GM19467 (cell line): ENCODE measurements around the gene PAX8.

Experiments
- ATAC-seq: cut with Tn5 transposase; IDR thresholded peaks from one replicate; pipeline ENCODE4 v1.9.1; 2021; ENCODE audit warnings: mild to moderate bottlenecking, moderate library complexity; ENCODE audit not compliant: unreplicated experiment

Gene PAX8

DNA sequence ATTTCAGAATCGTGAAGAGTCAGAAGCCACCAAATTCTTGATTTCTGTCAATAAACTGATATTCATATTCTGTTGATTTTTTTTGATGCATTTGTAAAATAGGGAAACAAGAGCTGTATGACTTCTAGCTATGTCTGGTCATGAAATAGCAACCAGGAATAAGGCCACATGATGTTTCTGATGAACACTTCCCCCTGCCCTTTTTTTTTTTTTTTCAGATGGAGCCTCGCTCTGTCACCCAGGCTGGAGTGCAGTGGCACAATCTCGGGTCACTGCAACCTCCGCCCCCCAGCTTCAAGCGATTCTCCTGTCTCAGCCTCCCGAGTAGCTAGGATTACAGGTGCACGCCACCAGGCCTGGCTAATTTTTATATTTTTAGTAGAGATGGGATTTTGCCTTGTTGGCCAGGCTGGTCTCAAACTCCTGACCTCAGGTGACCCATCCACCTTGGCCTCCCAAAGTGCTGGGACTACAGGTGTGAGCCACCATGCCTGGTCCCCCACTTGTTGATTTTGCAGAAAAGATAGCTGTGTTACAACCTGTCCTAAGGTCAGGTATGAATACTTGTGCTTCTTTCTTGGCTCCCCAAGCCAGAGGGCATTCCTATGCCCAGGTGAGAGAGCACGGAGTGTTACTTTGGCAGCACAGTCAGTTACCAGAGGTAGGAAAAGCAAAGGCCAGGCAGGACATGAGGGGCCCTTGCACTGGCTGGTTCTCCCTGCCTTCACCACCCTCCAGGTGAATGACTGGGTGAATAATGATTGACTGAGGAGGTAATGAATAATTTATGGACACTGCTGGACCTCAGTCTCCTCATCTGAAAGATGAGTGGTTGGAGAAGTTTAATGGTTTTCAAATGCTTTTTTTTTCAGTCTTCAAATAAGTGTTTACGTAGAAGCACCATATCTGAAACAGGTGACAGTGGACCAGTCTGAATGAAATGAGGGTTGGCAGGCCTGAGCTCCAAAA lies 39.6 kb downstream of the PAX8 start:
- no peak for ATAC-seq

DNA sequence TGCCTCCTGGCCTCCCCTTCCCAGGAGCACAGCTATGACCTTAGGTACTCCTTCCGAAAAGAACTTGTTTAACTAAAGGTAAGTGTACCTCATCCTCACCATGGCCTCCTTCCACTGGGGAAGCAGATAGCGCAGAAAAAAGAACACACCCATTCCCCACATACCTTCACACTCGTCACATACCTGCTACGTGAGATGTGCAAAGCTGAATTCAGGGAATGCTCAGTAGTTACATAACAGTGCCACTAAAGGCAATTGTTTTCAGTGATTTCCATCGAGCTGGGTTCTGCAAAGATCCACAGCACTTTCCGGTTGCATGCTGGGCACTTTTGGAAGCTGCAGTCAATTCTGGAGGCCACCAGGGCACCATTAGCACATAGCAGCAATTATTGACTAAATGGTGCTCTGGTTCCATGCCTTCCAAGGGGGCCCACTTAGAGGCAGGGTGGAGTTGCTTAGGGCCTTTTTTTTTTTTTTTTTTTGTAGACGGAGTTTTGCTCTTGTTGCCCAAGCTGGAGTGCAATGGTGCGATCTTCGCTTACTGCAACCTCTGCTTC lies 41.0 kb downstream of the PAX8 start:
- ATAC-seq, result no peak

DNA sequence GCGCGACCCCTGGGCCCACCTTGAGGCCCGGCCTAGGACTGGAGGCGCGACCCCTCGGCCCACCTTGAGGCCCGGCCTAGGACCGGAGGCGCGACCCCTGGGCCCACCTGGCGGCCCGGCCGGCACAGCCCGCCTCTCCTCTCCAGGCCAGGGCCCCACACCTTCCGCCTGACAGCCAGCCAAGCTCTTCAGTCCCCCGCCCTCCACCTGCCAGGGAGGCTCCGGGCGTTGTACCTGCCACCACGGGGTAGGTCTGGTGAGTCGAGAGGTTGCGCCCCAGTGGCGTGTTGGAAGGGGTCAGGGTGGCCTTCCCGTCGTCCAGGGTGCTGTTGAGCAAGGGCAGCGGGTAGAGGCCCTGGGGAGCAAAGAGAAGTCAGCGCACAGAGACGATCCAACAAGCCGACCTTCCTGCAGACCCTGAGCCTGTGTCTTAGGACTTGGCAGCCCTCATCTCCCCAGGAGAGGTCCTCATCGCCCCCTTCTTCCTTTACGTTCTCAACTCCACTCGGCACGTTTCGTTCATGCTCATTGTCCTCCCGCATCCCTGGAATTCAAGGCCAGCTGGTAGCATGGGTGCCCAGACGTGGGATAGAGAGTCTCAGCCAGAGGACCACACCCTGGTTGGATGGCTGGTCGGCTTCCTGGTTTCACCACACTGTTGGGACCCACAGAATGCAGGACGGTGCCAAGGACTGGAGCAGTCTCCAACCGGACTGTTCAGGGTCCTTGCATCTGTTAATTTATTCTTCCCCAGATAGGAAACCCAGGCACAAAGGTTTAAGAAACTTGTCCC lies 42.2 kb downstream of the PAX8 start:
- ATAC-seq, result no peak

DNA sequence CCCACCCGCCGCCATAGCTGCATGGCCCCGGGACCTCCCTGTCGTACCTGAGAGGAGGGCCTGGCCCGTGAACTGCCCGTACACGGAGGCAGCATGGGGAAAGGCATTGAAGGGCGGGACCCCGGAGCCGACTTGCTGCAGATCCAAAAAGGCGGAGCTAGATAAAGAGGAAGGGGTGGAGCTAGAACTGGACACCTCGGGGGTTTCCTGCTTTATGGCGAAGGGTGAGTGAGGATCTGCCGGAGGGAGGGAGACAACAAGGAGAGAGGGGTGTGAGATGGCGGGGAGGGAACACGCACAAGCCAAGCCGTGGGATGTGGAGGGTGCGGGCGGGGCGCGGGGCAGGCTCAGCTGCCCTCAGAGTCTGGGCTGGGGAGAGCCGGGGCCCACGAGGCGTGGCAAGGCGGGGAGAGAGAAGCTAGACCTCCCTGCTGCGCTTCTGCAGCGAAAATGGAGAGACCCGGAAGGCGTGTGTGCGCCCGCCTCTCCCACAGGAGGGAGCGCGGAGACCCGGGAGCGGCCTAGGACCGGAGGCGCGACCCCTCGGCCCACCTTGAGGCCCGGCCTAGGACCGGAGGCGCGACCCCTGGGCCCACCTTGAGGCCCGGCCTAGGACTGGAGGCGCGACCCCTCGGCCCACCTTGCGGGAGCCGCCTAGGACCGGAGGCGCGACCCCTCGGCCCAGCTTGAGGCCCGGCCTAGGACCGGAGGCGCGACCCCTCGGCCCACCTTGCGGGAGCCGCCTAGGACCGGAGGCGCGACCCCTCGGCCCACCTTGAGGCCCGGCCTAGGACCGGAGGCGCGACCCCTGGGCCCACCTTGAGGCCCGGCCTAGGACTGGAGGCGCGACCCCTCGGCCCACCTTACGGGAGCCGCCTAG lies 43.1 kb downstream of the PAX8 start:
- peak; percentile 89 for ATAC-seq

DNA sequence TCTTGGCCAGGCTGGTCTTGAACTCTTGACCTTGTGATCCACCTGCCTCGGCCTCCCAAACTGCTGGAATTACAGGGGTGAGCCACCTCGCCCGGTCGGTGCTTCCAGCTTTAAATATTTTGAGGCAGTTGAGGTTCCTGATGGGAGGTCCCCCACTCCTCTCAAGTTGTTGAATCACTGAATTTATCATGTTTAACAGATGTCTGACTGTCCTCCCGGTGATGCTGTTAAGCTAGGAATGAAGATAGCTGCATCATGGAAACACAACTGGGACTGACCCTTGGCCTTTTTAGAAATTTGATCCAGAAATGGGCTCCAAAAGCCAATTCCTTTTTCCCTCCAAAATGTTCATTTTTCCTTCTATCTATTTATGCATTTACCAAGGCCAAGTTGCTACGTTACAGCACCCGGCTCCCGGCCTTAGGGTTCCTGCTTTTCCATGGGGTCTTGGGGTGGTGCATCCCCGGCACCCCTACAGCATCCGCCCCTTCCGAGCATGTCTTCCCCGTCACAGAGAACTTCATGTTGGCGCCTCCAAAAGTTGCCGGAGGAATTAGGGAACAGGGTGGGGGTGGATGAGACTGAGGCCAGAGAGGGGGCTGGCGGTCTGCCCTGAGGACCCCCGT lies 43.9 kb downstream of the PAX8 start:
- no peak for ATAC-seq

DNA sequence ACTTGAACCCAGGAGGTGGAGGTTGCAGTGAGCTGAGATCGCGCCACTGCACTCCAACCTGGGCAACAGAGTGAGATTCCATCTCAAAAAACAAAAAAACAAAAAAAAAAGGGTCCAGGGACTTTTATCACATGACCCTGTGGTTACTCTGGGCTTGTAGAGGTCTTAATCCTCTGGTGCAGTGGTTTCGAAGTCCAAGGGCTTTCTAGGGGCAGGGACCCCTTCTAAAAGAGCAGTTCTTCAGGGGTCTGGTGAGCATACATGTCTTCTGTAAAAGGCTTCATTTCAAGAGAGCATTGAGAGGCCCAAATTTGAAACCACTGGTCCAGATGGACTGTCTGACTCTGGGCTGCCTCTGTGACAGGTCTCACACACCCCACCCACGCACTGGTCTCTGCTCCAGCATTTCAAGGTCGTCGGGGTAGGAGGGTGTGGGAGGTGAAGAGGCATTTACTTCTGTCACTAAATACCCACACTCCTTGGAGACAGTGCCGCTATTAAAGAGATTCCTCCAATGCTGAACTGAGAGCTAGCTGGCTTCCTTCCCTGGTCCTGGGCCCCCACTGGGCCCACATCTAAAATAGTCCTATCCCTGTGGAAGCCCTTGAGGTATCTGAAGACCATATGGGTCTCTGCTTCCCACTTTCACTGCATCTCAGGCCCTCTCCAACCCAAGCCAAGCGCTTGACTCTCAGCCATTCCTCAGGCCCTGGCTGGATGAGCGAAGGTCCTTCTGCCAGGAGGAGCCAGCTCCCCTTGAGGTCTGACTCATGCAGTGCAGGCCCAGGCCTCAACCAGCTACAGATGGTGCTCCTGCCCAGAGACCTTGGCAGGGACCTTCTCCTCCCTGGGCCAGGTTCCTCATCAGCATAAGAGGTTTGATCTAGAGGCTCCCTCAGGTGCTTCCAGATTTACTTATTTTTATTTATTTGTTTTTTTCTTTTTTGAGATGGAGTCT lies 44.8 kb downstream of the PAX8 start:
- ATAC-seq, result no peak

DNA sequence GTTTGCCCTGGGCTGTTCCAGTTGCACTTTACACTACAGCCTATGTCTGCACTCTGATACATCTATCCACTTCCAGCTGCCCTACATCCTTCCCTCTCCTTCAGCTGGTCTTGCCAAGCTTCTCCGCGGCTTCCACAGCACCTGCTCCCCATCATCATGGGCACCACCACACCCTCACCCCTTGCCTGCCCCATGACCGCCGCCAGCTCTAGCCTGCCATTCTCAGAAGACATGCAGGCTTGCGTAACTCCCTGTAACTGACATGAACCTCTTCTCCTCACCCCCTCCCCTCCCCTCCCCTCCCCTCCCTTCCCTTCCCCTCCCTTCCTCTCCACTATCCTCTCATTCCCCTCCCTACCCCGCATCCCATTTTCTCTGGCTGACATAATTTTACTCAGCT lies 46.0 kb downstream of the PAX8 start:
- no peak for ATAC-seq

DNA sequence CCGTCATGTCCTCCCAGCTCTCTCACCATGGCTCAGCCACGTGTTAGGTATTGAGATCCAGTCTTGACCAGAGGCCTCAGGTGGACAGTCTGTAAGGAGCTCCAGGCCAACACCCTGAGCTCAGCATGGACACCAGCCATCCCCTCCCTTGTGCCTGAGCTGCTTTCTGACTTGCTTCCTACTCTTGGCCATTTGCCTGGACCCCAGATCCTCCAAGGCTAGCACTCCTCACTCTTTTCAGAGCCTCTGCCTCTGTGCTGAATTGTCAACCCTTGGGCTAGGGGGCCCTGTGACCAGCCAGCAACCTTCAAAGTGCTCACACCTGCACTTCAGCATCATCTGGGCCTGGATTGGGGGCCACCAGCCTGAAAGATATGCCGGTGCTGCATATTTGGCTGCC lies 46.6 kb downstream of the PAX8 start:
- ATAC-seq, result no peak

DNA sequence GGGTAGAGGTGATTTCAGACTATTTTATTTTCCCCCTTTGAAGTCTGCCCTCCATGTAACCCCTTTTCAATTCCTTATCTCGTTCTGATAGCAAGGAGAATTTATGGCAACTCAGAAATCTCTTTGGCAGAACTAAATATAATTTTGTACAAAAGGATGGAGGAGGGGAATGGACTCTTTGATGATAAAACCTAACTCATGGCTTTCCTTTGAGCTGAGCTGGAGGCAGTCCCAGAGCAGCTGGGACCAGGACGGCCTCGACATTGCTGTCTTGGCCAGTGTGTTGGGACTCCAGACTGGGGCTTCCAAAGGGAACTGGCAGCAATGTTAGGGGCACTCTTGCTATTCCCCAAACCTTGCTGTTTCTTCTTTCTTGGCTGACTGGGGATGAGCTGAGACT lies 47.7 kb downstream of the PAX8 start:
- ATAC-seq, result no peak

DNA sequence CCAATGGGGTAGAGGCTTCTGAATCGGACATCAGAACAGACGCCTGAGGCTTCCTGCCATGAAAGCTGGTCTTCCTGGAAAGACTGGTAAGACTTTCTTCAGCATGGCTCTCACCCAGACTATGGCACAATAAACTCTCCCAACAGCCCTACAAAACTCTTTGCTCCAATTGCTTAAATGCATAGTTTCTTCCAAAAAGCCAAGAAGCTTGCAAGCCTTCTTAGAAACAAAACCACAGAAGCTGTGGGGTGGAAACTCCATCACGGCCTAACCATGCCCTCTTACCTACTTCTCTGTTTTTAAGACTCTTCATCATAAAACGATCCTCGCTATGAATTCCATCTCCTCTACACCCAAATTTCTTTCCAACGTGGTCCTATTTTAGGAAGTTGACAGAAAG lies 48.2 kb downstream of the PAX8 start:
- no peak for ATAC-seq

DNA sequence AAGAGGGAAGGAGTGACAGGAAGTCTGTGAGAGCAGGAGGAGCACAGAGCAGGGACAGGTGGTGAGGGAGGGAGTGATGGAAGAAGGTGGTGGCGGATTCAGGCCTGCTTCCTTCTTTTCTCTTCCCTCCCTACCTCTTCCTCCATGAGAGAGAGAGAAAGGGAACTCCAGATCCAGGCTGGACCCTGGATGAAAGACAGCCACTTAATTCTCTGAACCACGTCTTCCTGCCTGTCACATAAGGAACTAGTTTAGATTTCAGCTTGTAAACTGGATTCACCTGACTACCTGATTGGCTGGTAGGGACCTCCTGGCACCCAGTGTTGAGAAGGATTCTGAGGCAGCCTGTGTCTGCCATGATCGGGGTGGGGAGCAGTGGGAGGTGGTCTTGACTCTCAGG lies 48.9 kb downstream of the PAX8 start:
- no peak for ATAC-seq

DNA sequence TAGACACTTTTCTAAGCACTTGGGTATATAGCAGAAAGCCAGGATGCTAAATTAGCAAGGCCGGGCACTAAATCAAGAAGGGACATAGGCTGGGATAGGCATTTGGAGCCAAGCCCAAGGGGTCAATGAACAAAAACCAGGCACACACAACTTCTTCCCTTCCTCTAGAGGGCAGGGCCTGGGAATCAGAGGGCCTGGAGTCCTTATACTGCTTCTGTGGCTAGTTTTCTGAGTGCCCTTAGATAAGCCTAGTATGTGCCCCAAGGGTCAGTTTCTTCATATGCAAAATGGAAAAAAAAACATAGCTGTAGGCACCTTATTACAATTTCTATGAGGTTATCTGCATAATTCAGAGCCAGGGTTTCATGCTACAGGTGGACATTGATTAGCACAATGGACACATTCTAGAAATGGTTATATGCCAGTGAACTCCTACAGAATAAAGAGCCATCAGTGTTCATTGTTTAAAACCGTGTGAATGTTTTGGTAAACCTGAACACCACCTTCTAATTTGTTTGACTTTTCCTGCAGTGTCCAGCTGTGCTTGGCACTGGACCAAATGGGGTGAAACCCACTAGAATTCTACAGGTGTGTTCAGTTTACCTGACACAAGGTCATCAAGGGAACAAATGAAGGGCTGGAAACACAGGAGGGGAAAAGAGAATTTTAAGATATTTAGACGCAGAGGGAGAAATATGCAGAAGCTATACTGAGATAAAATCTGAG lies 49.6 kb downstream of the PAX8 start:
- ATAC-seq, result no peak

DNA sequence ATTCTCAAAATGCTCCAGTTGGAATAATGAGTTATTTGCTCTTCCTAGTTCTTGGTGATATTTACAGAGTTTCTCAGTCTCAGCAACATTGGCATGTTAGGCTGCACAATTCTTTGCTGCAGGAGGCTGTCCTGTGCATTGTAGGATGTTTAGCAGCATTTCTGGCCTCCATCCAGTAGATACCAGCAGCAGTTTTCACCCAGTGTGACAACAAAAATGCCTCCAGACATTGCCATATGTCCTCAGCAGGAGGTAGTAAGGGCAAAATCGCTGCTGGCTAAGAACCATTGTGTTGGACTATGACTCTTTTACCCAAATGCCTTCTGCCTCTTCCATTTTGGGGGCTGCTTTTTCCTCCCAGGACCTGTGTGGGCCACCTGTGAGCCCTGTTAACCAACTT lies 50.4 kb downstream of the PAX8 start:
- no peak for ATAC-seq

DNA sequence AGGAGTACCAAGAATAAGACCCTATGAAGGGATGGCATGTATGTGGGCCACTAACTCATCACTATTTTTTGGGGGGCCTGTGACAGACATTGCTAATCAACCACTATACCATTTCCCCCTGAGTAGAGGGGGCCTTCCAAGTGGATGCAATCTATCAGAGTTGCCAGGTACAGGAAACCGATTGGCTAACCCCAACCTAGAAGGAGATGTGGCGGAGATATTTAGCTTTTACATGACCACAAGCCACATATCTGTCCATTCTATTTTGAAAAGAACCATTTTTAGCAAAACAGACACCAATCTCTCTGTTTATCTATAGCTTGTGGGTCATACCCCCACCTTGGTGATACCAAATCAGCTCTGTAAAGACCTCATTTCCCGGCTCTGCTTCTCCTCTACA lies 51.0 kb downstream of the PAX8 start:
- no peak for ATAC-seq

DNA sequence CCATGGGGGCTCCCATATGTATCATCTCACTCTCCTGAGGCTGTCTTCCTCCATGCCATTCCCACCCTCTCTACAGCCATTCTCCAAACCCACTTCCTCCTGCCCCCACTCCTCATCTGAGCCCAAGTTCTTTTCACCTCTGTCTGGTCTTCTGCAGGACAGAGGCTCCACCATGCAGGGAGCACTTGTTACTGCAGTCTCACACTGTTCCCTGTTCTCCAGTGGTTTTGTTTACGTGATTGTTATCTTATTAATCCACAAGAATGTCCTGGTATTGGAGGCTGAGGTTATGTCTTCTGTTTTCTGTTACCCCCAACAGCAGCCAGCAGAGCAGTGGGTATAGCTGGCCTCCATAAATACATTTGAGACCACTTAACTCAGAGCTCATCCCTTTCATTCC lies 51.4 kb downstream of the PAX8 start:
- ATAC-seq, result no peak

DNA sequence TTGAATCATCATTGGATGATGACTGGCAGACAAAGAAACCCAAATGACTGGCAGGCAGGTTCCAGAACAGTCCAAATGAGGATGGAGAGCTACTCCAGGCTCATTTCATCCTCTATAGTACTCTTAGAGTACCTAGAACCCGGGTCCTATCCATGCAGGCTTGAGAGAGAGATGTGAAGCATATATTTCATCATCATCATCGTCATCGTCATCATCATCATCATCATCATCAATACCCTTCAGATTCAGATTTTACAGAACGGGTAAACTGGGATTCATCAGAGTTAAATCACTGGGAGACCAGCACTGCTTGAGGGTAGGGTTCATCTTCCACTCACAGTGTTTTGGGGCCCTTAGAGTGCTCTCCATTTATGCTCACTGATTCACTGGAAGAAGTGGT lies 52.3 kb downstream of the PAX8 start:
- ATAC-seq, result no peak

DNA sequence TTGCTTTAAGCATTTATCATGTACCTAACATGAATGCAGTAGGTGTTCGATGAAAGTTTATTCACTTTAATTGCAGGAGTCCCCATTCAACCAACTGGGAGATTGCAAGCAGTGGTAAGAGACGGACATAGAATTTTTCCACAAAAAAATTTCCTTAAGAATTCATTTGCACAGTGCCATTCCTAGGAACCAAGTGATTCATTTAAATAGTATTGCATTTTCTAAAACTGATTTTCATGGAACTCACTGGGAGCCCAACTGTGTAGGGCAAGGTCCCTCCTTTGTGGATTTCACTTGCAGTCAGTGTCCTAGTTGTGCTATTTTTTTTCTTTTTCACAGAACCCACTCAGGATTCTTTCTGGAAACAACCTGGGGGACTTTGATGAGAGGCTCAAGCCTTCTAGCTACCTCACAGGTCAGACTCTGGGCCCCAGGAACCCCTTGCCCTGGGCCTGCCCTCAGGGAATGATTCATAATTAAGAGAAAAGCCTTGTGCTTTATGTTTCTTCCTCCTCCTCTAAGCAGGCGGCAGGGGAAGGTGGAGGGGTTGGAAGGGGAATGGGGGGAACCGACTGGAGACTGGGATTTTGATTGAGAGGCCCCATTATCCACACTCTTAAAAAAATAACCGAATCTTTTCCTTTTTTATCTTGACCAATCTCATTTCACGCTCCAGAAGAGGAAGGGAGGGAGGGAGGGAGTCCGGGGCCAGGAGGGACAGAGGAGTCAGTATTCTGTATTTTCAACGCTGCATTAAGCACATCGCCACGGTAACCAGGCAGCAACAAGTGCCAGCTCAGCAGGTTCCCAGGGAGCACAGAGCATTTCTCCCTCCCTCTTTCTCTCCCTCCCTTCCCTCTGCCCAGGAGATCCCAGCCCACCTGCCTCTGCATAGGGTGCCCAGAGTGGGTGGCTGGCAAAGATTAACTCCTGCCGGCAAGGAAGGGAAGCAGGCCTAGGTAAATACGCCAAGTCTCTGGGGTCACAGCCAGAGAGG lies 53.2 kb downstream of the PAX8 start:
- ATAC-seq, result no peak
